IMR-90 (cell line): ENCODE measurements around the gene ZNF534.

ENCODE experiments used
- CTCF ChIP-seq: conservative IDR thresholded peaks from 2 replicates; pipeline ENCODE4 v1.5.1; 2012; ENCODE audit warnings: mild to moderate bottlenecking, low read depth, low read length, improper control_type of control experiment
- FOS ChIP-seq: fragments of 150-350 bp; IDR thresholded peaks from 2 replicates; pipeline ENCODE4 v1.6.1; 2016; ENCODE audit warnings: low read depth, low read length
- MXI1 ChIP-seq: IDR thresholded peaks from 2 replicates; pipeline ENCODE4 v1.6.1; 2012; ENCODE audit warnings: low read depth, mild to moderate bottlenecking, low read length, moderate library complexity, borderline replicate concordance

GRCh38 chr19:52498571-52498970 is 69.6 kb downstream of the ZNF534 start:
- no peak for TF ChIP-seq FOS
- no peak for TF ChIP-seq CTCF
- TF ChIP-seq MXI1, result no peak
